ENCODE data around the gene MPHOSPH10. TPM values are rescaled to one million over a fixed set of nuclear protein-coding genes. Genes with fewer than 3 reads are reported as not detected.

The MPHOSPH10 gene, protein sequence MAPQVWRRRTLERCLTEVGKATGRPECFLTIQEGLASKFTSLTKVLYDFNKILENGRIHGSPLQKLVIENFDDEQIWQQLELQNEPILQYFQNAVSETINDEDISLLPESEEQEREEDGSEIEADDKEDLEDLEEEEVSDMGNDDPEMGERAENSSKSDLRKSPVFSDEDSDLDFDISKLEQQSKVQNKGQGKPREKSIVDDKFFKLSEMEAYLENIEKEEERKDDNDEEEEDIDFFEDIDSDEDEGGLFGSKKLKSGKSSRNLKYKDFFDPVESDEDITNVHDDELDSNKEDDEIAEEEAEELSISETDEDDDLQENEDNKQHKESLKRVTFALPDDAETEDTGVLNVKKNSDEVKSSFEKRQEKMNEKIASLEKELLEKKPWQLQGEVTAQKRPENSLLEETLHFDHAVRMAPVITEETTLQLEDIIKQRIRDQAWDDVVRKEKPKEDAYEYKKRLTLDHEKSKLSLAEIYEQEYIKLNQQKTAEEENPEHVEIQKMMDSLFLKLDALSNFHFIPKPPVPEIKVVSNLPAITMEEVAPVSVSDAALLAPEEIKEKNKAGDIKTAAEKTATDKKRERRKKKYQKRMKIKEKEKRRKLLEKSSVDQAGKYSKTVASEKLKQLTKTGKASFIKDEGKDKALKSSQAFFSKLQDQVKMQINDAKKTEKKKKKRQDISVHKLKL
- total RNA-seq: 14.3 and 14.4 TPM in 2 replicates

DNA sequence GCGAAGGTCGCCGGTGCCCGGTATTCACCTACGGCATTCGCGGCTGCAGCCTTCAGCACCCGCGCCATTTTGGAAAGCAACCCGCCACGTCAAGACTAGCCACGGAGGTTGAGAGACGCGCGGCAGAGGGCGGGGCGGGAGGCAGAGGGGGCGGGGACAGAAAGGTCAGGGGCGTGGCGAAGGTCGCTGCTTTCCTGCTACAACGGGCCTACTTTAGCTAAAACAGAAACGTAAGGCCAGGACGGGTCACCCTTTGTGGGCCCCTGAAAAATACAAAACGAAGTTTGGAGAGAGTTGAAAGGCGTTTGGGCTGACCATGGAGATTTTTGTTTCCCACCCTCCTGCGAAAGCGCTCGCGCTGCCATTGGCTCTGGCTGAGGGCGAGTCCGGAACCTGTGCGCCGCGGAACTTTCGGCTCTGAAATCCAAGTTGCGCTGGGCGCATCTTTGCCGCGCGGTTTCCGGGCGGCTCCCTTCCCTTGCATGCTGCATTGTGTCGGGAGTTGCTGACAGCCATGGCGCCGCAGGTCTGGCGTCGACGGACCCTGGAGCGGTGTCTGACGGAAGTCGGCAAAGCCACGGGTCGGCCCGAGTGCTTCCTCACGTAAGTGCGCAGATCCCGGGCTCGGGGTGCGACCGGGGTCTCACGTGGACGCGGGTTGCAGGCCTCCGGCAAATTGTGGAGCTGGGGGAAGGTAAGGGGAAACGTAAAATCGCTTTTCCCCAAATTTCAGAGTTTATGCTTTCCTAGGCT is at the start of gene MPHOSPH10, which contains the start of gene MCEE:
TSS of gene MPHOSPH10 (plus strand) at position 483 of the 753 bp plus-strand sequence. CDS start at position 515, 32 bp downstream.
TSS of gene MCEE (minus strand) at position 78 of the 753 bp plus-strand sequence. CDS start at position 68, 10 bp downstream.

Other genes starting within 250 kb of the MPHOSPH10 start
- gene VAX2, start 230.1 kb upstream of the MPHOSPH10 start, total RNA-seq: 1.4 and 1.5 TPM in 2 replicates
- 0.51 and 0.93 TPM in 2 replicates for gene ATP6V1B1, start 194.7 kb upstream of the MPHOSPH10 start, total RNA-seq
- 0.12 and 0.77 TPM in 2 replicates for gene ANKRD53, start 152.0 kb upstream of the MPHOSPH10 start, total RNA-seq
- gene TEX261, start 135.8 kb upstream of the MPHOSPH10 start, total RNA-seq: 28.8 and 38.5 TPM in 2 replicates
- 49.2 and 82.3 TPM in 2 replicates for gene NAGK, start 62.0 kb upstream of the MPHOSPH10 start, total RNA-seq
- 12.3 and 13.8 TPM in 2 replicates for gene MCEE, start 405 bp upstream of the MPHOSPH10 start, total RNA-seq
- gene PAIP2B, start 96.5 kb downstream of the MPHOSPH10 start, total RNA-seq: 0.35 and 1.9 TPM in 2 replicates
- gene ZNF638, start 201.1 kb downstream of the MPHOSPH10 start, total RNA-seq: 33.6 and 62.3 TPM in 2 replicates